ENCODE data around the gene ITSN2. TPM values are rescaled to one million over a fixed set of nuclear protein-coding genes. Genes with fewer than 3 reads are reported as not detected.
A peak's percentile ranks its signal among the peaks of the same experiment; 100 is the strongest.

ITSN2 gene
- total RNA-seq, 3 donors from 2014 or later, result 48.4 to 82.8 (median 54.0) TPM

DNA sequence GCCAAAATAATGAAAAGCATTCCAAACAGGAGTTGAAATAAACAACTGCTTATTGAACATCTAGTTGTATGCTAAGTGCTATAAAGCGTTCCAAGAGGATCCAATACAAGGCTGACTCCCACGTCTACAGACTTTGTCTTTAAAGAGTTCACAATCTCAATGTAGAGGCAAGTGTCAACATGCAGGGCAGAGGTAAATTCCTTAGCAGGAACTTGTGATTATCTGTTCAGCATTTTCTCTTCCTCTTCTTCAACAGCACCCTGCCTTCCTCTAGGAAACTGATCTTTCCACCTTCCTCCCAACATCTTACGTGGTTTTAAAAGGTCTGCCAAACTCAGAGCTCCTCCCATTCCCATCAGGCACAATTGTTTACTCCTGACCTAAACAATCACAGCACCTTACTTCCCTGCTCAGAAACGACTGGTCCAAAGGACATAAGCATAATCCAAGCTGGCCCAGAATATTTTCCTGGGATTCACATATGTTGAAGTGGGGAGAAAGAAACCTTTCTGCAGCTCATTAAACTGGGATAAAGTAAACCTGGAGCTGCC, 83.9 kb downstream of the ITSN2 start:
- Histone ChIP-seq H3K36me3 (ENCODE audit: low read depth) (no peaks in the 10 kb centered on the region), H3K9me3 (no peaks in the 10 kb centered on the region), H3K4me3 (no peak overlapping the region), H3K4me1 (ENCODE audit: low read depth) (no peaks in the 10 kb centered on the region)
- ATAC-seq, result peak; percentile 34
- DNase-seq, result no peak
- intact Hi-C loops (cut with DNase I, micrococcal nuclease), result no loop called here
- TF ChIP-seq, protein P1, sequence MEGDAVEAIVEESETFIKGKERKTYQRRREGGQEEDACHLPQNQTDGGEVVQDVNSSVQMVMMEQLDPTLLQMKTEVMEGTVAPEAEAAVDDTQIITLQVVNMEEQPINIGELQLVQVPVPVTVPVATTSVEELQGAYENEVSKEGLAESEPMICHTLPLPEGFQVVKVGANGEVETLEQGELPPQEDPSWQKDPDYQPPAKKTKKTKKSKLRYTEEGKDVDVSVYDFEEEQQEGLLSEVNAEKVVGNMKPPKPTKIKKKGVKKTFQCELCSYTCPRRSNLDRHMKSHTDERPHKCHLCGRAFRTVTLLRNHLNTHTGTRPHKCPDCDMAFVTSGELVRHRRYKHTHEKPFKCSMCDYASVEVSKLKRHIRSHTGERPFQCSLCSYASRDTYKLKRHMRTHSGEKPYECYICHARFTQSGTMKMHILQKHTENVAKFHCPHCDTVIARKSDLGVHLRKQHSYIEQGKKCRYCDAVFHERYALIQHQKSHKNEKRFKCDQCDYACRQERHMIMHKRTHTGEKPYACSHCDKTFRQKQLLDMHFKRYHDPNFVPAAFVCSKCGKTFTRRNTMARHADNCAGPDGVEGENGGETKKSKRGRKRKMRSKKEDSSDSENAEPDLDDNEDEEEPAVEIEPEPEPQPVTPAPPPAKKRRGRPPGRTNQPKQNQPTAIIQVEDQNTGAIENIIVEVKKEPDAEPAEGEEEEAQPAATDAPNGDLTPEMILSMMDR (IDR thresholded peaks at IDR 0.05), result no peak

DNA sequence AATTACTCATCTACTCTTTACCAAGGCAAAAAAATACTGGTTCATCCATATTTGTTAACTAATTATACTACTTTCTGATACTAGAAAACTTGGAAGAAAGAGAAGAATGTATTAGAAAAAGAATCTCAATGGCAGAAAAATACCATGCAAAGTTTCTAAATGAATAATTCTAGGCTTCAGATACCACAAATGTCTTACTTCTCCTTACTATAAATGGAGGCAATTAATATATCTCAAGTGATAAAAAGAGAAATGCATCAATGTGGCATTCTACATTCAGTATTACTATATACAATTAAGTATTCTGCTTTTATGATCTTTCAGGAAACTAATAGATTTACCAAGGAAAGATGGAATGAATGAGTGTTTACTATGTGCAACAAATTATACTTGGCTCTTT, 85.5 kb downstream of the ITSN2 start:
- Histone ChIP-seq H3K4me1 (ENCODE audit: low read depth) (no peaks in the 10 kb centered on the region), H3K36me3 (ENCODE audit: low read depth) (no peaks in the 10 kb centered on the region), H3K4me3 (no peak overlapping the region), H3K9me3 (no peaks in the 10 kb centered on the region)
- DNase-seq, result no peak
- no peak for ATAC-seq
- intact Hi-C loops (cut with DNase I, micrococcal nuclease), result no loop called here
- TF ChIP-seq, protein P1 (IDR thresholded peaks at IDR 0.05), result no peak

DNA sequence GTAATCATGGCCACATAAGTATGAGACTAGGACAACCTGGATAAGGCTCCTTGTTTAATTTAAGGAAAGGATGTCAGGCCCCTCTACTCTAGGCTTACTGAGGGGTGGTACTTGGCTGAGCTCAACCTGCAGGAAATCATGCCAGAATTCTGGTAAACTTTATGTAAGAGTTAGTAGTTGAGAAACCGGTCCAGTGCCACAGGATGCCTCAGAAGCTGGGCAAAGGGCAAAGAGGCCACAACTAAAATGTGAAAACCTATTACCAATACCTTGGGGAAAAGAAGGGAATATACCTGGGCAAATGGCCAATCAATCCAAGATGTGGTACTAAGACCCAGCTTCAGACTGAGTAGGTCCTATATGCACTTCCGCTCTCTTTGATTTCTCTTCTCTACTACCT, 86.7 kb downstream of the ITSN2 start:
- DNase-seq, result no peak
- H3K9me3 ChIP-seq, result no peaks in the 10 kb centered on the region
- no peaks in the 10 kb centered on the region for H3K36me3 ChIP-seq (ENCODE audit: low read depth)
- no peak for ATAC-seq
- no peaks in the 10 kb centered on the region for H3K4me1 ChIP-seq (ENCODE audit: low read depth)
- intact Hi-C loops (cut with DNase I, micrococcal nuclease), result no loop called here
- TF ChIP-seq, protein P1 (IDR thresholded peaks at IDR 0.05), result no peak
- no peak overlapping the region for H3K4me3 ChIP-seq

DNA sequence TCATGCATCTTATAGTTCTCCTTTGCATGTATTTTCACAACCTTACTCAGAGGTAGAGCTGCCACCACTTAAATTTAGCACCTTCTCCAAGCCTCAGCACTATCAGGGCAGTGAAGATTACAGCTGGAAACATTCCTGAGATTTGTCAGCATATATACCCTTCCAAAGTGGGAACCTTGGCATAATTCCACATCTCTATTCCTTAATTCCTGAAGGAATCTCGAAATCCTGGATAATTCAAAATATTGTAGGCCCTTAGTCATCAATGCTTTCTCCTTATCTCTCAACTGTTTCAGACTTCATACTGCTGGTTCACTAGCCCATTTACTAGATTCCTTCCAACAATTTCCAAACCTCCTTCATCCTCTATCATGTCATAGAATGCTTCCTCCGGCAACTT, 87.4 kb downstream of the ITSN2 start:
- no peaks in the 10 kb centered on the region for H3K36me3 ChIP-seq (ENCODE audit: low read depth)
- TF ChIP-seq, protein P1 (IDR thresholded peaks at IDR 0.05), result no peak
- H3K9me3 ChIP-seq, result no peaks in the 10 kb centered on the region
- intact Hi-C loops (cut with DNase I, micrococcal nuclease), result no loop called here
- H3K4me3 ChIP-seq, result no peak overlapping the region
- H3K4me1 ChIP-seq (ENCODE audit: low read depth), result no peaks in the 10 kb centered on the region
- ATAC-seq, result no peak
- DNase-seq, result no peak

DNA sequence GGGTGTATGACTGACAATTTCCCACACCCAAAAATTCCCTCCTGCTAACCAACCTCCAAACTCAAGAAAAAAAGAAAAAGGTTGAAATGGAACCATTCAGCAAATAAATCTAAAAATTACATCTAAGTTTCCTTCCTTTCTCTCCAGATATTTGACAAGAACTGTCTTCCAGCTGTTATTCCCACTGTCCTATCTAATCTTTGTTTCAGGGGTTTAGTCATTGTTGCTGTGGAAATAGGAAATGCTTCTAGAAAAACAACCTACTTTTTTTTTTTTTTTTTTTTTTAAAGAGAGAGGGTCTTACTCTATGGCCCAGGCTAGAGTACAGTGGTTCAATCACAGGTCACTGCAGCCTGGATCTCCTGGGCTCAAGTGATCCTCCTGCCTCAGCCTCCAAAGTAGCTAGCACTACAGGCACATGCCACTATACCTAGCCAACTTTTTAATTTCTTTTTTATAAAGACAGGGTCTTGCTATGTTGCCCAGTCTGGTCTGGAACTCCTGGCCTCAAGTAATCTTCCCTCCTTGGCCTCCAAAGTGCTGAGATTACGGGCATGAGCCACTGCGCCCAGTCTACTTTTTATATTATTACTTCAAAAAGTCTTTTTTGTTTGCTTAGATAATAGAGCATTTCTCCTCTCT, 88.1 kb downstream of the ITSN2 start:
- Histone ChIP-seq H3K4me1 (ENCODE audit: low read depth) (no peaks in the 10 kb centered on the region), H3K4me3 (no peak overlapping the region), H3K36me3 (ENCODE audit: low read depth) (no peaks in the 10 kb centered on the region), H3K9me3 (no peaks in the 10 kb centered on the region)
- DNase-seq (no peak), ATAC-seq (no peak)
- intact Hi-C loops (cut with DNase I, micrococcal nuclease), result no loop called here
- TF ChIP-seq, protein P1 (IDR thresholded peaks at IDR 0.05), result no peak

Data from mucosa of descending colon (tissue), 3 donors.